H9 (cell line): ENCODE data around the gene CMSS1. TPM values are rescaled to one million over a fixed set of nuclear protein-coding genes. Genes with fewer than 3 reads are reported as not detected.

Experiments
- DNase-seq: peaks from one replicate; pipeline ENCODE4 v3.0.0-alpha.2; 2017
- H2AFZ ChIP-seq: one replicate; pipeline ENCODE4 v1.6.1; 2013; ENCODE audit warnings: mild to moderate bottlenecking, low read length, control low read depth, moderate library complexity
- H2AK5ac ChIP-seq: 2 replicates; pipeline ENCODE4 v1.6.1; 2013; ENCODE audit warnings: low read length, control low read depth, mixed read lengths; ENCODE audit not compliant: insufficient read length
- H2BK120ac ChIP-seq: one replicate; pipeline ENCODE4 v1.6.1; 2013; ENCODE audit warnings: low read depth, mild to moderate bottlenecking, low read length, control low read depth, inconsistent platforms; ENCODE audit not compliant: poor library complexity, severe bottlenecking
- H2BK12ac ChIP-seq: 2 replicates; pipeline ENCODE4 v1.6.1; 2013; ENCODE audit warnings: low read length, control low read depth, mixed read lengths, low read depth; ENCODE audit not compliant: insufficient read length
- H2BK15ac ChIP-seq: 2 replicates; pipeline ENCODE4 v1.6.1; 2013; ENCODE audit warnings: low read depth, low read length, control low read depth
- H2BK20ac ChIP-seq: one replicate; pipeline ENCODE4 v1.6.1; 2013; ENCODE audit warnings: low read depth, mild to moderate bottlenecking, low read length, control low read depth, inconsistent platforms; ENCODE audit not compliant: poor library complexity, severe bottlenecking
- H2BK5ac ChIP-seq: 2 replicates; pipeline ENCODE4 v1.6.1; 2013; ENCODE audit warnings: low read length, control low read depth, mixed read lengths; ENCODE audit not compliant: insufficient read length
- H3K14ac ChIP-seq: 2 replicates; pipeline ENCODE4 v1.6.1; 2013; ENCODE audit warnings: low read length, control low read depth; ENCODE audit not compliant: insufficient read depth
- H3K18ac ChIP-seq: 2 replicates; pipeline ENCODE4 v1.6.1; 2013; ENCODE audit warnings: low read depth, mild to moderate bottlenecking, mixed read lengths, low read length, control low read depth; ENCODE audit not compliant: insufficient read length
- H3K23ac ChIP-seq: 2 replicates; pipeline ENCODE4 v1.6.1; 2013; ENCODE audit warnings: low read length, control low read depth, mixed read lengths, low read depth; ENCODE audit not compliant: insufficient read length
- H3K23me2 ChIP-seq: 2 replicates; pipeline ENCODE4 v1.6.1; 2013; ENCODE audit warnings: low read depth, mild to moderate bottlenecking, mixed read lengths, low read length, control low read depth; ENCODE audit not compliant: insufficient read length, poor library complexity, severe bottlenecking
- H3K27ac ChIP-seq: 2 replicates; pipeline ENCODE4 v1.5.1; 2013; ENCODE audit warnings: low read length, control low read depth, mixed read lengths, low read depth; ENCODE audit not compliant: insufficient read length
- H3K27me3 ChIP-seq: 2 replicates; pipeline ENCODE4 v1.6.1; 2013; ENCODE audit warnings: low read length, control low read depth, inconsistent platforms; ENCODE audit not compliant: insufficient read depth
- H3K4ac ChIP-seq: 2 replicates; pipeline ENCODE4 v1.6.1; 2013; ENCODE audit warnings: low read depth, mild to moderate bottlenecking, control low read depth, inconsistent platforms, low read length, moderate library complexity
- H3K4me1 ChIP-seq: 2 replicates; pipeline ENCODE4 v1.6.1; 2013; ENCODE audit warnings: low read length, control low read depth, inconsistent platforms; ENCODE audit not compliant: insufficient read depth
- H3K4me2 ChIP-seq: 2 replicates; pipeline ENCODE4 v1.6.1; 2013; ENCODE audit warnings: low read length, control low read depth, mixed read lengths; ENCODE audit not compliant: insufficient read length, insufficient read depth
- H3K56ac ChIP-seq: 2 replicates; pipeline ENCODE4 v1.6.1; 2013; ENCODE audit warnings: low read depth, mild to moderate bottlenecking, mixed read lengths, low read length, control low read depth; ENCODE audit not compliant: insufficient read length
- H3K79me1 ChIP-seq: 2 replicates; pipeline ENCODE4 v1.6.1; 2013; ENCODE audit warnings: low read depth, mild to moderate bottlenecking, moderate library complexity, low read length, control low read depth, inconsistent platforms; ENCODE audit not compliant: insufficient read depth, poor library complexity, severe bottlenecking
- H3K79me2 ChIP-seq: 2 replicates; pipeline ENCODE4 v1.6.1; 2013; ENCODE audit warnings: low read length, control low read depth, inconsistent platforms; ENCODE audit not compliant: insufficient read depth
- H3K9ac ChIP-seq: 2 replicates; pipeline ENCODE4 v1.6.1; 2013; ENCODE audit warnings: low read length, control low read depth, mixed read lengths; ENCODE audit not compliant: insufficient read length; ENCODE audit errors: extremely low read depth
- H3K9me3 ChIP-seq: one replicate; pipeline ENCODE4 v1.6.1; 2013; ENCODE audit warnings: low read depth, low read length, inconsistent platforms; ENCODE audit not compliant: control insufficient read depth
- H3T11ph ChIP-seq: one replicate; pipeline ENCODE4 v1.6.1; 2013; ENCODE audit warnings: mild to moderate bottlenecking, low read length, control low read depth, inconsistent platforms
- H4K20me1 ChIP-seq: one replicate; pipeline ENCODE4 v1.6.1; 2013; ENCODE audit not compliant: control insufficient read depth, insufficient read length, insufficient read depth
- H4K5ac ChIP-seq: 2 replicates; pipeline ENCODE4 v1.6.1; 2013; ENCODE audit warnings: low read depth, mild to moderate bottlenecking, mixed read lengths, low read length, control low read depth; ENCODE audit not compliant: insufficient read length
- H4K8ac ChIP-seq: replicated peaks from 2 replicates; pipeline ENCODE4 v1.6.1; 2013; ENCODE audit warnings: low read length, control low read depth, mixed read lengths, low read depth; ENCODE audit not compliant: insufficient read length
- H4K91ac ChIP-seq: 2 replicates; pipeline ENCODE4 v1.6.1; 2013; ENCODE audit warnings: low read depth, mild to moderate bottlenecking, moderate library complexity, mixed read lengths, low read length, control low read depth; ENCODE audit not compliant: insufficient read length
- H3K27ac Mint-ChIP-seq, 3 experiments: 2 replicates in 2 of 3; 3 replicates in 1 of 3; pipeline ENCODE4 v1.8.0; 2020 to 2021; ENCODE audit warnings: mixed read lengths in 3 of 3, mild to moderate bottlenecking in 1 of 3, moderate library complexity in 1 of 3
- H3K27me3 Mint-ChIP-seq: 2 replicates; pipeline ENCODE4 v1.8.0; 2021; ENCODE audit warnings: low read depth, mild to moderate bottlenecking, moderate library complexity, mixed read lengths
- H3K36me3 Mint-ChIP-seq, 3 experiments: 2 replicates in 2 of 3; 3 replicates in 1 of 3; pipeline ENCODE4 v1.8.0; 2020 to 2021; ENCODE audit warnings: low read depth in 3 of 3, mixed read lengths in 3 of 3; ENCODE audit not compliant: insufficient read depth in 1 of 3
- H3K4me1 Mint-ChIP-seq, 2 experiments: 2 replicates each; pipeline ENCODE4 v1.8.0; 2020; ENCODE audit warnings: mixed read lengths in 2 of 2
- H3K4me3 Mint-ChIP-seq, 2 experiments: 2 replicates in 1 of 2; 3 replicates in 1 of 2; pipeline ENCODE4 v1.8.0; 2020 to 2021; ENCODE audit warnings: mild to moderate bottlenecking in 2 of 2, mixed read lengths in 2 of 2, moderate library complexity in 1 of 2
- H3K9me3 Mint-ChIP-seq, 2 experiments: 2 replicates in 1 of 2; 3 replicates in 1 of 2; pipeline ENCODE4 v1.8.0; 2020; ENCODE audit warnings: mild to moderate bottlenecking in 2 of 2, mixed read lengths in 2 of 2, moderate library complexity in 1 of 2
- CTCF ChIP-seq: fragments of 200-600 bp; sonication (generic); conservative IDR thresholded peaks from 3 replicates; pipeline ENCODE4 v1.8.0; 2021; ENCODE audit warnings: antibody characterized with exemption, mild to moderate bottlenecking
- WGBS: extraction: QIAGEN DNeasy Blood & Tissue Kit; methylation state at CpG from one replicate; pipeline ENCODE4 v1.1.7; 2013; ENCODE audit warnings: missing lambda C conversion rate, low lambda C conversion rate, mixed read lengths; ENCODE audit not compliant: insufficient read length; ENCODE audit errors: extremely low coverage; 5-methylcytosine and 5-hydroxymethylcytosine counted together
- total RNA-seq: library from RNA; stranded (reverse); gene quantifications from 2 replicates; pipeline ENCODE4 v1.2.1, GENCODE V29; 2021

The CMSS1 gene
- total RNA-seq, 1 experiment from 2014 or later = 61.8 TPM

GRCh38 chr3:100189444-100189964 is 371.8 kb downstream of the CMSS1 start:
- Histone ChIP-seq H2AFZ (no peak overlapping the region), H4K20me1 (no peaks in the 10 kb centered on the region), H2AK5ac (no peak overlapping the region), H2BK20ac (no peak overlapping the region), H3K9me3 (no peaks in the 10 kb centered on the region), H3K79me1 (no peaks in the 10 kb centered on the region), H3K27ac (no peak overlapping the region), H3K79me2 (no peaks in the 10 kb centered on the region), H3K18ac (no peak overlapping the region), H2BK120ac (no peak overlapping the region), H3K4me1 (no peaks in the 10 kb centered on the region), H3K23ac (no peak overlapping the region), H3K9ac (no peak overlapping the region), H3K4ac (no peak overlapping the region), H4K5ac (no peak overlapping the region), H4K8ac (no peak overlapping the region), H2BK12ac (no peak overlapping the region), H3K27me3 (no peaks in the 10 kb centered on the region), H2BK5ac (no peak overlapping the region), H3K23me2 (no peaks in the 10 kb centered on the region), H3K14ac (no peak overlapping the region), H3T11ph (no peak overlapping the region), H4K91ac (no peak overlapping the region), H3K4me2 (no peak overlapping the region), H3K56ac (no peak overlapping the region), H2BK15ac (no peak overlapping the region)
- no peak overlapping the region for H3K27ac Mint-ChIP-seq
- TF ChIP-seq CTCF = no peak
- H3K36me3 Mint-ChIP-seq = no peaks in the 10 kb centered on the region
- peaks cover 0 to 8% of the 10 kb centered on the region in 2 experiments; a peak in 3 of 4 replicates for H3K4me1 Mint-ChIP-seq
- peaks cover 3% of the 10 kb centered on the region for H3K27me3 Mint-ChIP-seq
- no peaks in the 10 kb centered on the region for H3K9me3 Mint-ChIP-seq
- DNase-seq = no peak
- no peak overlapping the region for H3K4me3 Mint-ChIP-seq
- no CpG with 5 or more reads among the region's 4 CpGs for WGBS
